GM23338 (cell line): ENCODE data around the gene BRI3.

Source experiments
- CREB1 ChIP-seq: fragments of 250-450 bp; sonication (Bioruptor Pico); IDR thresholded peaks from 2 replicates; pipeline ENCODE4 v1.5.0; 2020; ENCODE audit warnings: low read depth, mild to moderate bottlenecking, moderate library complexity
- CTCF ChIP-seq, 2 experiments: fragments of 200-600 bp in 1 of 2; sonication (generic) in 1 of 2; conservative IDR thresholded peaks; 2 replicates each; pipeline versions ENCODE4 v1.5.1 to v1.6.1; 2016 to 2017; ENCODE audit warnings: antibody characterized with exemption in 2 of 2, low read depth in 2 of 2, mild to moderate bottlenecking in 2 of 2, moderate library complexity in 1 of 2
- ETS1 ChIP-seq: IDR thresholded peaks from 2 replicates; pipeline ENCODE4 v1.6.1; 2016; ENCODE audit warnings: antibody characterized with exemption
- EZH2 ChIP-seq: fragments of 200-600 bp; sonication (generic); IDR thresholded peaks from one replicate; pipeline ENCODE4 v1.8.0; 2017; ENCODE audit warnings: antibody characterized with exemption, mild to moderate bottlenecking, low read depth; ENCODE audit not compliant: unreplicated experiment
- EZH2phosphoT487 ChIP-seq: fragments of 200-600 bp; sonication (generic); IDR thresholded peaks from one replicate; pipeline ENCODE4 v1.8.1; 2018; ENCODE audit warnings: antibody characterized with exemption; ENCODE audit not compliant: unreplicated experiment
- JUNB ChIP-seq: IDR thresholded peaks from one replicate; pipeline ENCODE4 v1.6.1; 2016; ENCODE audit warnings: antibody characterized with exemption; ENCODE audit not compliant: unreplicated experiment
- NANOG ChIP-seq: IDR thresholded peaks from 2 replicates; pipeline ENCODE4 v1.6.1; 2016; ENCODE audit warnings: antibody characterized with exemption, borderline replicate concordance
- POLR2AphosphoS5 ChIP-seq: IDR thresholded peaks from 2 replicates; pipeline ENCODE4 v1.6.1; 2016; ENCODE audit warnings: antibody characterized with exemption, low read depth
- REST ChIP-seq: IDR thresholded peaks from one replicate; pipeline ENCODE4 v1.6.1; 2018; ENCODE audit warnings: antibody characterized with exemption; ENCODE audit not compliant: unreplicated experiment
- STAT1 ChIP-seq: IDR thresholded peaks from one replicate; pipeline ENCODE4 v1.6.1; 2016; ENCODE audit warnings: antibody characterized with exemption; ENCODE audit not compliant: unreplicated experiment
- ZNF114 ChIP-seq: fragments of 250-450 bp; sonication (Bioruptor Pico); IDR thresholded peaks from 2 replicates; pipeline ENCODE4 v1.5.0; 2020; ENCODE audit warnings: mild to moderate bottlenecking, moderate library complexity
- ZNF331 ChIP-seq: fragments of 250-450 bp; sonication (Bioruptor Pico); IDR thresholded peaks from 2 replicates; pipeline ENCODE4 v1.5.0; 2020; ENCODE audit warnings: low read depth, mild to moderate bottlenecking, moderate library complexity
- ZNF462 ChIP-seq: fragments of 250-450 bp; sonication (Bioruptor Pico); IDR thresholded peaks from 2 replicates; pipeline ENCODE4 v1.5.0; 2020; ENCODE audit warnings: mild to moderate bottlenecking, moderate library complexity

- TF ChIP-seq REST (no peak), CTCF (conservative IDR thresholded peaks at IDR 0.05; ENCODE audit: low read depth in 2 of 2) (peak in 1 of 2 experiments; percentile 9; a peak in 1 of 4 replicates), ZNF331 (CRISPR knock-in tag) (no peak), JUNB (no peak), ETS1 (no peak), EZH2 (no peak), ZNF114 (CRISPR knock-in tag) (no peak), EZH2phosphoT487 (no peak), NANOG (no peak), POLR2AphosphoS5 (peak; percentile 77), CREB1 (CRISPR knock-in tag) (no peak), STAT1 (no peak), ZNF462 (CRISPR knock-in tag) (no peak)
Measured at GRCh38 chr7:98280791-98281756, at the start of gene BRI3.
